Ovary (tissue), 9 donors: ENCODE results near the gene IL1RAPL2. TPM values are rescaled to one million over a fixed set of nuclear protein-coding genes. Genes with fewer than 3 reads are reported as not detected.

Source experiments
- DNase-seq, 5 donors: peaks; one replicate each; pipeline ENCODE4 v3.0.0-alpha.2; 2019 to 2020
- H3K27ac ChIP-seq, 2 donors: fragments of 200-600 bp; one replicate each; pipeline versions ENCODE4 v1.5.1 to v1.8.0; 2019 to 2022
- H3K27me3 ChIP-seq: fragments of 200-600 bp; one replicate; pipeline ENCODE4 v1.8.0; 2022
- H3K36me3 ChIP-seq: fragments of 200-600 bp; sonication (generic); one replicate; pipeline ENCODE4 v1.5.1; 2019
- H3K4me1 ChIP-seq: one replicate; pipeline ENCODE4 v1.8.1; 2013; ENCODE audit warnings: mild to moderate bottlenecking, moderate library complexity; ENCODE audit not compliant: insufficient read depth
- H3K4me3 ChIP-seq: fragments of 200-600 bp; sonication (generic); one replicate; pipeline ENCODE4 v1.5.1; 2017
- H3K9me3 ChIP-seq, 2 donors: fragments of 200-600 bp in 1 of 2; sonication (generic) in 1 of 2; one replicate each; pipeline versions ENCODE4 v1.5.1 to v1.8.1; 2013 to 2019; ENCODE audit warnings: mild to moderate bottlenecking in 1 of 2, moderate library complexity in 1 of 2
- CTCF ChIP-seq, 3 donors: fragments of 450-650 bp in 2 of 3; fragments of 200-600 bp in 1 of 3; IDR thresholded peaks; one replicate each; pipeline versions ENCODE4 v1.5.1 to v1.8.0; 2016 to 2022; ENCODE audit warnings: antibody characterized with exemption in 3 of 3, mild to moderate bottlenecking in 1 of 3
- EP300 ChIP-seq: sonication (generic); formaldehyde crosslinking; IDR thresholded peaks from one replicate; pipeline ENCODE4 v1.6.1; 2017; ENCODE audit warnings: antibody characterized with exemption
- POLR2A ChIP-seq: fragments of 450-650 bp; IDR thresholded peaks from one replicate; pipeline ENCODE4 v1.6.1; 2017; ENCODE audit warnings: antibody characterized with exemption, mild to moderate bottlenecking, moderate library complexity
- WGBS, 3 donors: extraction: QIAGEN DNeasy Blood & Tissue Kit in 1 of 3; methylation state at CpG; one replicate each; pipeline versions ENCODE4 v1.1.5 to v1.1.7; 2013 to 2017; 5-methylcytosine and 5-hydroxymethylcytosine counted together
- intact Hi-C, 4 donors: fragments of 100-400 bp; cut with DNase I; formaldehyde crosslinking; loops; one replicate each; pipeline versions ENCODE4 v1.11.0 to v1.15.1; 2022 to 2023
- polyA plus RNA-seq, 2 donors: library from polyadenylated mRNA; stranded (reverse); fragments of 200-250 nt in 1 of 2; fragments of 350-450 nt in 1 of 2; fragmentation: Illumina TruSeq in 1 of 2; extraction: RNeasy Lipid Tissue Mini Kit (QIAGEN cat#74804) in 1 of 2; gene quantifications; one replicate each; pipeline ENCODE4 v1.2.3, GENCODE V29; 2013 to 2014
- total RNA-seq, 7 donors: library from RNA; depleted of rRNA in 2 of 7; stranded (reverse); fragments of >200 nt in 2 of 7; fragmentation: NEBNext Ultra II Directional in 3 of 7; extraction: Animal tissue kit (Norgen Biotek cat#: 25700) in 3 of 7; gene quantifications; one replicate each; pipeline versions ENCODE4 v1.1.0 to v1.2.4, GENCODE V29; 2016 to 2023
- donor health status: DM: no; HTN: no; CAD: no; lungs with moderate emphysema.
- donor health status: DM: no; HTN: no; CAD: no.
- donor health status: Bipolar disorder and iron deficiency.
- donor health status: DM: yes; HTN: yes; CAD: no.
- donor health status: DM: no; HTN: no; CAD: no.
- donor health status: DM: yes; HTN: yes; CAD: no.

The IL1RAPL2 gene
- total and polyA plus RNA-seq, 9 donors: 0.08 to 1.1 (median 0.32) TPM; not detected in 3

- H3K27ac ChIP-seq: no peak overlapping the region
- H3K9me3 ChIP-seq: no peaks in the 10 kb centered on the region
- no peak overlapping the region for H3K4me3 ChIP-seq
- no peak for DNase-seq
- WGBS, 3 donors: 28 to 37% (median 35%) methylated on average over 2 of the region's 2 CpGs
- no peaks in the 10 kb centered on the region for H3K4me1 ChIP-seq
- intact Hi-C loops: no loop called here
- TF ChIP-seq POLR2A (no peak), EP300 (no peak), CTCF (IDR thresholded peaks at IDR 0.05) (no peak)
- H3K27me3 ChIP-seq: no peaks in the 10 kb centered on the region
- no peaks in the 10 kb centered on the region for H3K36me3 ChIP-seq
Observed at GRCh38 chrX:104749951-104750610, 184.1 kb downstream of the IL1RAPL2 start.

GRCh38 chrX:104762641-104763040 is 196.6 kb downstream of the IL1RAPL2 start:
- H3K4me3 ChIP-seq: no peak overlapping the region
- H3K27ac ChIP-seq: no peak overlapping the region
- no peaks in the 10 kb centered on the region for H3K9me3 ChIP-seq
- H3K36me3 ChIP-seq: no peaks in the 10 kb centered on the region
- no peaks in the 10 kb centered on the region for H3K27me3 ChIP-seq
- intact Hi-C loops: no loop called here
- TF ChIP-seq POLR2A: no peak
- TF ChIP-seq EP300: no peak
- TF ChIP-seq CTCF (IDR thresholded peaks at IDR 0.05): no peak
- DNase-seq: no peak
- no peaks in the 10 kb centered on the region for H3K4me1 ChIP-seq

GRCh38 chrX:104789784-104790183 is 223.8 kb downstream of the IL1RAPL2 start:
- intact Hi-C loops: no loop called here
- no peak for TF ChIP-seq POLR2A
- no peak for TF ChIP-seq EP300
- no peak for TF ChIP-seq CTCF (IDR thresholded peaks at IDR 0.05)
- no peaks in the 10 kb centered on the region for H3K27me3 ChIP-seq

DNA sequence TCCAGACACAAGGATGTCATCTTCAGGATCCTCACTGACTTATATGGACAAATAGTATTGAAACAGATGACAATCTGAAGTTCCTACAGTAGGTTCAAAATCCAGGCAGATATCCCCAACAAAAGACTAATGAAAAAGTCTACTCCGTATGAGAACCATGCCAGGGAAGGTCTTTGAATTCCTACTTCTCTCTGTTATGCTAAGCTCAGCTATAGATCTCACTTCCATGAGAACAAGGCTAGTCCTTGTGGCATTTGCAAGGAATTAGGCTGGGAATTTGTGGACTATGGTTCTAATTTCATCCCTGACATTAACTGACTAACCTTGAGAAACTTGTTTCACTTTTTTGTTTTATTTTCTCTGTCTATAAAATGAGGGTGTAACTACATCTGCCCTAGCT is 229.8 kb downstream of the IL1RAPL2 start:
- H3K4me1 ChIP-seq: no peaks in the 10 kb centered on the region
- no peaks in the 10 kb centered on the region for H3K36me3 ChIP-seq
- no peaks in the 10 kb centered on the region for H3K9me3 ChIP-seq
- WGBS, 3 donors: 24 to 41% (median 26%) methylated on average over 1 of the region's 1 CpG
- H3K27me3 ChIP-seq: no peaks in the 10 kb centered on the region
- H3K27ac ChIP-seq: no peak overlapping the region
- no peak for TF ChIP-seq CTCF (IDR thresholded peaks at IDR 0.05)
- TF ChIP-seq POLR2A: no peak
- TF ChIP-seq EP300: no peak
- H3K4me3 ChIP-seq: no peak overlapping the region
- DNase-seq: no peak
- intact Hi-C loops: no loop called here

More at GRCh38 chrX:104789784-104790183, 223.8 kb downstream of the IL1RAPL2 start:
- Histone ChIP-seq H3K4me3 (no peak overlapping the region), H3K27ac (no peak overlapping the region), H3K4me1 (no peaks in the 10 kb centered on the region), H3K36me3 (no peaks in the 10 kb centered on the region), H3K9me3 (no peaks in the 10 kb centered on the region)
- DNase-seq: no peak
